Body of pancreas (tissue), 4 donors: Measurements from ENCODE around the gene PDLIM1.

Experiments
- CTCF ChIP-seq, 7 experiments: fragments of 450-650 bp in 4 of 7; fragments of 200-600 bp in 3 of 7; sonication (generic) in 3 of 7; IDR thresholded peaks; one replicate each; pipeline ENCODE4 v1.5.1; 2016 to 2019; ENCODE audit warnings: antibody characterized with exemption in 7 of 7
- POLR2A ChIP-seq, 3 donors: fragments of 450-650 bp; IDR thresholded peaks; one replicate each; pipeline ENCODE4 v1.6.1; 2016; ENCODE audit warnings: antibody characterized with exemption in 3 of 3, mild to moderate bottlenecking in 2 of 3

DNA sequence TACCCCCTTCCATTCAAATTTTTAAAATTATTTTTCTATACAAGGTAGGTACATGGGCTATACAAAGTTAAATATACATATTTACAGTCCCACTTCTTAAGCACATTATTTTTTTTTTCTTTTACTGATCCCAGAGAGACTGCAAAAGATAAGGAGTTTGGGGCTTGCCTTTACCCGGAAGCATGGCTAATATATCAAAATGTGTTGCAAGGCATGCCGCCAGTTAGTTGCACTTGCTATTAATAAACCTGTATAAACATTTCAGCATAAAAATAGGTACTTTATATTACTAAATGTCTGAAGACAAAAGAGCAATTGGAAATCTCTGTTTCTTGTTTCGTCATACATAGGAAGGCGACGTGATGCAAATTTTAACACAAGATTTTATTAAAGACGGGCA is 21.5 kb upstream of the PDLIM1 start:
- no peak for TF ChIP-seq CTCF (IDR thresholded peaks at IDR 0.05)
- no peak for TF ChIP-seq POLR2A (IDR thresholded peaks at IDR 0.05)
